Endothelial cell of umbilical vein (primary cell): Measurements from ENCODE around the gene ZNF609. TPM values are rescaled to one million over a fixed set of nuclear protein-coding genes. Genes with fewer than 3 reads are reported as not detected.

ENCODE experiments used
- BruUV-seq: library from RNA; stranded (reverse); fragments of 400-500 nt; replicated peaks from 2 replicates; lab custom pipeline; 2021; lab: Mats Ljungman, UMichigan
- CTCF ChIA-PET: fragments of 300-600, 350-600 bp; sonication (Branson Sonifier 250); formaldehyde crosslinking; loops from one replicate; lab custom pipeline; 2021; ENCODE audit warnings: antibody characterized with exemption, inconsistent platforms; lab: Charles Lee
- POLR2A ChIA-PET: fragments of 300-600, 350-600 bp; sonication (Branson Sonifier 250); formaldehyde crosslinking; loops from one replicate; lab custom pipeline; 2021; ENCODE audit warnings: antibody characterized with exemption, inconsistent platforms; lab: Charles Lee
- DNase-seq: peaks from one replicate; pipeline ENCODE4 v3.0.0-alpha.2; 2011; ENCODE audit warnings: low read depth, low spot score
- FAIRE-seq: peaks from 2 replicates; lab custom pipeline; 2011; peaks lifted over from hg19 to GRCh38; lab: Jason Lieb, UNC
- H2AFZ ChIP-seq: 2 replicates; pipeline ENCODE4 v1.6.0; 2012; ENCODE audit warnings: low read depth, low read length, control low read depth, inconsistent platforms
- H3K27ac ChIP-seq: 2 replicates; pipeline ENCODE4 v1.5.1; 2011; ENCODE audit warnings: low read depth, mild to moderate bottlenecking, control low read depth, low read length, moderate library complexity; ENCODE audit not compliant: insufficient read depth
- H3K27me3 ChIP-seq, 2 experiments: 2 replicates each; pipeline versions ENCODE4 v1.6.0 to v1.6.1; 2011; ENCODE audit warnings: low read length in 2 of 2, mixed read lengths in 1 of 2; ENCODE audit not compliant: control insufficient read depth in 2 of 2, insufficient read depth in 2 of 2
- H3K36me3 ChIP-seq, 2 experiments: 2 replicates in 1 of 2; 3 replicates in 1 of 2; pipeline ENCODE4 v1.5.1; 2011; ENCODE audit warnings: low read length in 2 of 2, mild to moderate bottlenecking in 1 of 2, moderate library complexity in 1 of 2; ENCODE audit not compliant: control insufficient read depth in 2 of 2, insufficient read depth in 2 of 2; ENCODE audit errors: extremely low read depth in 1 of 2
- H3K4me1 ChIP-seq: 3 replicates; pipeline ENCODE4 v1.5.1; 2011; ENCODE audit warnings: mild to moderate bottlenecking, low read length; ENCODE audit not compliant: control insufficient read depth, insufficient read depth; ENCODE audit errors: extremely low read depth
- H3K4me2 ChIP-seq: 2 replicates; pipeline ENCODE4 v1.6.1; 2011; ENCODE audit warnings: low read length, control low read depth, mixed read lengths; ENCODE audit not compliant: insufficient read depth
- H3K4me3 ChIP-seq, 3 experiments: fragments of 200-600 bp in 1 of 3; sonication (generic), shearing (Covaris generic) in 1 of 3; replicated peaks in 1 of 3; 2 replicates each; pipeline ENCODE4 v1.5.1; 2011 to 2016; ENCODE audit warnings: control low read depth in 3 of 3, low read length in 3 of 3, mild to moderate bottlenecking in 2 of 3, inconsistent platforms in 1 of 3, low read depth in 1 of 3, moderate library complexity in 1 of 3; ENCODE audit not compliant: insufficient read depth in 1 of 3
- H3K79me2 ChIP-seq: 2 replicates; pipeline ENCODE4 v1.6.0; 2012; ENCODE audit warnings: low read length, inconsistent platforms; ENCODE audit not compliant: control insufficient read depth, insufficient read depth
- H3K9ac ChIP-seq: replicated peaks from 2 replicates; pipeline ENCODE3; 2011; ENCODE audit warnings: low read length, control low read depth; ENCODE audit not compliant: insufficient read depth; ENCODE audit errors: extremely low read depth
- H3K9me1 ChIP-seq: replicated peaks from 3 replicates; pipeline ENCODE4 v1.6.0; 2011; ENCODE audit warnings: mild to moderate bottlenecking, low read length; ENCODE audit not compliant: control insufficient read depth, insufficient read depth; ENCODE audit errors: extremely low read depth
- H3K9me3 ChIP-seq: replicated peaks from 2 replicates; pipeline ENCODE4 v1.5.1; 2012; ENCODE audit warnings: low read length, inconsistent platforms; ENCODE audit not compliant: control insufficient read depth, insufficient read depth
- H4K20me1 ChIP-seq: replicated peaks from 2 replicates; pipeline ENCODE3; 2011; ENCODE audit warnings: mild to moderate bottlenecking, low read length; ENCODE audit not compliant: control insufficient read depth, insufficient read depth; ENCODE audit errors: extremely low read depth
- EZH2 ChIP-seq: IDR thresholded peaks from 2 replicates; pipeline ENCODE4 v1.6.1; 2012; ENCODE audit warnings: borderline replicate concordance, low read depth, mild to moderate bottlenecking, moderate library complexity, low read length, inconsistent platforms; ENCODE audit not compliant: severe bottlenecking
- FOS ChIP-seq: IDR thresholded peaks from 2 replicates; pipeline ENCODE4 v1.6.1; 2011; ENCODE audit warnings: mild to moderate bottlenecking, low read length, moderate library complexity, borderline replicate concordance; ENCODE audit not compliant: insufficient read depth
- GATA2 ChIP-seq: IDR thresholded peaks from 2 replicates; pipeline ENCODE4 v1.7.0; 2011; ENCODE audit warnings: low read depth, mild to moderate bottlenecking, moderate library complexity, mixed read lengths, low read length; ENCODE audit not compliant: insufficient read length, insufficient read depth
- JUN ChIP-seq: IDR thresholded peaks from 2 replicates; pipeline ENCODE4 v1.6.1; 2011; ENCODE audit warnings: borderline replicate concordance, low read depth; ENCODE audit not compliant: insufficient read length, insufficient read depth
- MYC ChIP-seq: IDR thresholded peaks from one replicate; pipeline ENCODE4 v1.6.1; 2011; ENCODE audit warnings: mild to moderate bottlenecking, low read depth, low read length
- dilution Hi-C: fragments of 300-500 bp; cut with MboI; formaldehyde crosslinking; loops from one replicate; pipeline ENCODE4 v1.15.0; 2019; ENCODE audit warnings: low sequenced_read_pairs; ENCODE audit not compliant: extremely low pct_ligation_motif_present
- intact Hi-C: fragments of 100-400 bp; cut with micrococcal nuclease; formaldehyde crosslinking; loops from one replicate; pipeline ENCODE4 v1.10.0; 2022
- polyA plus RNA-seq, 4 experiments: library from polyadenylated mRNA; depleted of rRNA in 3 of 4; stranded (reverse) in 3 of 4; unstranded in 1 of 4; fragments of >200 nt; gene quantifications; 2 replicates each; pipeline versions ENCODE4 v1.2.1 to v1.2.3, GENCODE V29; 2011 to 2012; ENCODE audit warnings: missing spikeins in 1 of 4
- total RNA-seq: library from RNA; stranded (reverse); gene quantifications from 2 replicates; pipeline ENCODE4 v1.2.3, GENCODE V29; 2021

The ZNF609 gene
- total and polyA plus RNA-seq, 2 donors (not counting 3 experiments of a cell fraction or from before 2014, with no cell fraction given): 18.2 to 49.6 TPM

- H3K4me2 ChIP-seq: no peak overlapping the region
- no peak overlapping the region for H3K9ac ChIP-seq
- TF ChIP-seq JUN (no peak), FOS (peak; percentile 8)
- BruUV-seq: no TSS peak
- no peaks in the 10 kb centered on the region for H3K9me3 ChIP-seq
- peaks cover 78% of the 10 kb centered on the region for H3K79me2 ChIP-seq
- H3K4me3 ChIP-seq: no peak overlapping the region
- H3K9me1 ChIP-seq: no peaks in the 10 kb centered on the region
- no peaks in the 10 kb centered on the region for H3K27me3 ChIP-seq
- peaks cover 17% of the 10 kb centered on the region for H3K4me1 ChIP-seq
- H4K20me1 ChIP-seq: peaks cover 15% of the 10 kb centered on the region
- FAIRE-seq: no peak
- intact Hi-C loops (no loop called here), dilution Hi-C loops (no loop called here)
- peak; percentile 20 for DNase-seq
- H2AFZ ChIP-seq: no peak overlapping the region
- no peaks in the 10 kb centered on the region for H3K36me3 ChIP-seq
- POLR2A ChIA-PET: no interaction called here
- CTCF ChIA-PET: interaction anchor here (0.6 to 0.7 kb wide), 2 partner anchors 35 to 60 kb away, joined by 3 to 5 read pairs; no protein-coding TSS in a partner anchor
- H3K27ac ChIP-seq: no peak overlapping the region
Observed at GRCh38 chr15:64599716-64600115, 139.3 kb downstream of the ZNF609 start.

DNA sequence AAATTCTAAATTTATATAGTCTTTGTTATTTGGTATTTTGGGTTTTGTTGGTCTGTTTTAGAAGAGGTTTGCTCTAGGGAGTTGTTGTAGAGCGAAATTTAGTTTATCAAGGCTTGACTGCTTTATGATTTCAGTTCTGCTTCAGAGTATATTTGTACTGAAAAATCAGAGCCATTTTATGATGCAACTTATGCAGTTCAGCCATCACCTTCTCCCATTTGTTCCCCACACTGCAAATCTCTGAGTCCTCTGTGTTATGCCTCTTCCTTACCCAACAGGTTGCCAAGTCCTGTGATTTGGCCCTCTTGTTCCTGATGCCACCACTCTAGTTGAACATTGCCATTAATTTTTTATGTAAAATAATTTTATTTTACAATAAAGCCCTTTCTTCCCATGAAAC, 140.4 kb downstream of the ZNF609 start:
- Histone ChIP-seq H4K20me1 (peaks cover 13% of the 10 kb centered on the region), H3K79me2 (peaks cover 79% of the 10 kb centered on the region), H3K4me3 (no peak overlapping the region), H3K4me1 (peaks cover 17% of the 10 kb centered on the region), H3K27me3 (no peaks in the 10 kb centered on the region), H3K27ac (no peak overlapping the region), H3K4me2 (no peak overlapping the region), H3K9ac (no peak overlapping the region), H3K9me1 (no peaks in the 10 kb centered on the region), H3K36me3 (no peaks in the 10 kb centered on the region), H2AFZ (no peak overlapping the region), H3K9me3 (no peaks in the 10 kb centered on the region)
- no peak for FAIRE-seq
- POLR2A ChIA-PET: no interaction called here
- intact Hi-C loops (no loop called here), dilution Hi-C loops (no loop called here)
- no peak for DNase-seq
- CTCF ChIA-PET: no interaction called here
- TF ChIP-seq EZH2: no peak
- TF ChIP-seq GATA2: no peak
- TF ChIP-seq MYC: no peak
- TF ChIP-seq JUN: no peak
- no TSS peak for BruUV-seq
